Measurements from ENCODE around the gene CUEDC2.

The CUEDC2 gene

DNA sequence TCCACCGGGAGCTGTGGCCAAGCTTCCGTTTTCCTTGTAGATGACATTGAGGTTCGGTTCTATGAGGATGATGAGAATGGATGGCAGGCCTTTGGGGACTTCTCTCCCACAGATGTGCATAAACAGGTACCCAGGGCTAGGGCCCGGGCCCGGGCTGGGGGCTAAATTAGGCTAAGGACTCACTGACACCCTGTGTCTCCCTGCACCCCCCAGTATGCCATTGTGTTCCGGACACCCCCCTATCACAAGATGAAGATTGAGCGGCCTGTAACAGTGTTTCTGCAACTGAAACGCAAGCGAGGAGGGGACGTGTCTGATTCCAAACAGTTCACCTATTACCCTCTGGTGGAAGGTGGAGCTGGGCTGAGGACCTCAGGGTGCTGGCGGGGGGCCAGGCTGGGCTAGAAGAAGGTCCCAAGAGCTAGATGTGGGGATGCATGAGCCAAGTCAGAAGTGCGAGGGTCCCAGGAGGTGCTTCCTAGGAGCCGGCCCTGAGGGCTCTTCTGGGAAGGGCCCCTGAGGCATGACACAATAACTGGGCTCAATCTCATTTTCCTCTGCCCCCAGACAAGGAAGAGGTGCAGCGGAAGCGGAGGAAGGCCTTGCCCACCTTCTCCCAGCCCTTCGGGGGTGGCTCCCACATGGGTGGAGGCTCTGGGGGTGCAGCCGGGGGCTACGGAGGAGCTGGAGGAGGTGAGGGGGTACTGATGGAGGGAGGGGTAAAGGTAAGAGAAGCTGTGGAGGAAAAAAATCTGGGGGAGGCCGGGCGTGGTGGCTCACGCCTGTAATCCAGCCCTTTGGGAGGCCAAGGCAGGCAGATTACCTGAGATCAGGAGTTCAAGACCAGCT, 34.0 kb downstream of the CUEDC2 start:
- TF ChIP-seq CTCF (IDR thresholded peaks at IDR 0.05) (no peak), ZFX (IDR thresholded peaks at IDR 0.05; ENCODE audit: borderline replicate concordance) (no peak)
- H3K27ac ChIP-seq: peak overlapping the region; percentile 89

DNA sequence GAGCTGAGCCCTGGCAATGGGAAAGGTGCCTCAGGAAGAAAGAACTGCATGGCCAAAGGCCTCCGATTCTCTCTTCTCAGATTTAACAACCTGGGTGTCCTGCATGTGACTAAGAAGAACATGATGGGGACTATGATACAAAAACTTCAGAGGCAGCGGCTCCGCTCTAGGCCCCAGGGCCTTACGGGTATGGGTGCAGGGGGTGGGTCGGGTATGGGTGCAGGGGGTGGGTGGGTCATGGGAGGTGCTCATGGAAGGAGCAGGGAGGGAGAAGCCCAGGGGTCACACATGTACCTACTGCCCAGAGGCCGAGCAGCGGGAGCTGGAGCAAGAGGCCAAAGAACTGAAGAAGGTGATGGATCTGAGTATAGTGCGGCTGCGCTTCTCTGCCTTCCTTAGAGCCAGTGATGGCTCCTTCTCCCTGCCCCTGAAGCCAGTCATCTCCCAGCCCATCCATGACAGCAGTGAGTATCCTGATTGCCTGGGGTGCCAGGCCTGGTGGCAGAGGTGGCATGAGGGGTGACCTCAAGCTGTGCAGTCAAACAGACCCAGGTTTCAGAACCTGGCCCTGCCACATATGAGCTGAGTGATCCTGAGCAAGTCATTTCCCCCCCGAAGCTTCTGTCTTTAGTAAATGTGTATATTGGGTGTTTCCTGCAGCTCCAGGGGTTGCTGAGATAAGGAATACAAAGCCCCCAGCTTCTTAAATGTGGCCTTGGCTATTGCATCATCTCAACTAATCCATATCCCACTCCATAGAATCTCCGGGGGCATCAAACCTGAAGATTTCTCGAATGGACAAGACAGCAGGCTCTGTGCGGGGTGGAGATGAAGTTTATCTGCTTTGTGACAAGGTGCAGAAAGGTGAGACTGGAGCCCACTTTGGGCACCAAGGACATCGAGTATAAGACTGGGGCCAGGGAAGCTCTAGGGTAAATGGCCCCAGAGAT, 34.9 kb downstream of the CUEDC2 start:
- no peak for TF ChIP-seq ZFX (IDR thresholded peaks at IDR 0.05; ENCODE audit: borderline replicate concordance)
- no peak for TF ChIP-seq CTCF (IDR thresholded peaks at IDR 0.05)
- peak overlapping the region; percentile 89 for H3K27ac ChIP-seq

DNA sequence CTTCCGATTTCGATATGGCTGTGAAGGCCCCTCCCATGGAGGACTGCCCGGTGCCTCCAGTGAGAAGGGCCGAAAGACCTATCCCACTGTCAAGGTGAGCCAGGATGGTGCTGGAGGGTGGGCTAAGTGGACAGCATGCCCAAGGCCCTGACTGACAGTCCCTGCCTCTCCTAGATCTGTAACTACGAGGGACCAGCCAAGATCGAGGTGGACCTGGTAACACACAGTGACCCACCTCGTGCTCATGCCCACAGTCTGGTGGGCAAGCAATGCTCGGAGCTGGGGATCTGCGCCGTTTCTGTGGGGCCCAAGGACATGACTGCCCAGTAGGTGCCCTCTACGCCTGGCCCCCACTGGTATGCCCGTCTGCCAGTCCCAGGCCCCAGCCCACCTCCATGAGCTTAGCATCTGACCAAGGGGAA, 35.6 kb downstream of the CUEDC2 start:
- H3K27ac ChIP-seq: peak overlapping the region; percentile 89
- TF ChIP-seq ZFX (IDR thresholded peaks at IDR 0.05; ENCODE audit: borderline replicate concordance) (no peak), CTCF (IDR thresholded peaks at IDR 0.05) (no peak)

GRCh38 chr10:102396317-102396650, 36.1 kb downstream of the CUEDC2 start:
- peak overlapping the region; percentile 89 for H3K27ac ChIP-seq
- TF ChIP-seq ZFX (IDR thresholded peaks at IDR 0.05; ENCODE audit: borderline replicate concordance) (no peak), CTCF (IDR thresholded peaks at IDR 0.05) (no peak)

GRCh38 chr10:102395400-102396316, 36.7 kb downstream of the CUEDC2 start, which contains the start of gene NFKB2:
Gene NFKB2 (plus strand): TSS chr10:102395705. CDS start chr10:102395960, 255 bp downstream.
- TF ChIP-seq CTCF (IDR thresholded peaks at IDR 0.05) (no peak), ZFX (IDR thresholded peaks at IDR 0.05; ENCODE audit: borderline replicate concordance) (no peak)

GRCh38 chr10:102394801-102395399, 37.5 kb downstream of the CUEDC2 start:
- peak overlapping the region; percentile 89 for H3K27ac ChIP-seq

More at GRCh38 chr10:102395400-102396316, 36.7 kb downstream of the CUEDC2 start, which contains the start of gene NFKB2:
- peak within 1 kb of the TSS; percentile 89 for H3K27ac ChIP-seq

More at GRCh38 chr10:102394801-102395399, 37.5 kb downstream of the CUEDC2 start:
- TF ChIP-seq ZFX (IDR thresholded peaks at IDR 0.05; ENCODE audit: borderline replicate concordance): no peak
- no peak for TF ChIP-seq CTCF (IDR thresholded peaks at IDR 0.05)

Data from 22Rv1 (cell line).